Superior temporal gyrus (tissue), 1 donor: ENCODE results near the gene NRP1.

Experiments used
- DNase-seq: peaks from one replicate; pipeline ENCODE4 v3.0.0-alpha.2; 2016; ENCODE audit errors: extremely low spot score

NRP1 gene

DNA sequence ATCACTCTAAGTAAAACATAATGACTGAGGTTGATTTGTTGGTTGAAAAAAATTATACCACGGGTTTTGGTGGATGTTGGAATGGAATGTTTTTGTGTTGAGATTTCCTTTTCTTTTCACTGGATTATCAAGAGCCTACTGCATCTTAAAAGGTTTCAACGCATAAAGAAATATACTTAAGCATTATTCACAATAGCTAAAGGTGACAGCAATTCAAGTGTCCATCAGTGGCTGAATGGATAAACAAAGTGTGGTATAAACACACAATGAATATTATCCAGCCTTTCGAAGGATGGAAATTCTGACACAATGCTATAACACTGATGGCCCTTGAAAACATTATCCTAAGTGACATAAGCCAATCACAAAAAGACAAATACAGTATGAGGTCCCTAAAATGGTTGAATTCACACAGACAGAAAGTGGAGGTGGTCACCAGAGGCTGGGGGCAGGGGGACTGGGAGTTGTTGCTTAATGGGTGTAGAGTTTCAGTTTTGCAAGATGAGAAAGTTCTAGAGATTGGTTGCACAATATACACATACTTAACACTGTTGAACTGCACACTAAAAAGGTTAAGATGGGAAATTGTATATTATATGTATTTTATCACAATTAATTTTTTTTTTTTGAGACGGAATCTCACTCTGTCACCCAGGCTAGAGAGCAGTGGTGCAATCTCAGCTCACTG lies 122.3 kb downstream of the NRP1 start:
- no peak for DNase-seq

DNA sequence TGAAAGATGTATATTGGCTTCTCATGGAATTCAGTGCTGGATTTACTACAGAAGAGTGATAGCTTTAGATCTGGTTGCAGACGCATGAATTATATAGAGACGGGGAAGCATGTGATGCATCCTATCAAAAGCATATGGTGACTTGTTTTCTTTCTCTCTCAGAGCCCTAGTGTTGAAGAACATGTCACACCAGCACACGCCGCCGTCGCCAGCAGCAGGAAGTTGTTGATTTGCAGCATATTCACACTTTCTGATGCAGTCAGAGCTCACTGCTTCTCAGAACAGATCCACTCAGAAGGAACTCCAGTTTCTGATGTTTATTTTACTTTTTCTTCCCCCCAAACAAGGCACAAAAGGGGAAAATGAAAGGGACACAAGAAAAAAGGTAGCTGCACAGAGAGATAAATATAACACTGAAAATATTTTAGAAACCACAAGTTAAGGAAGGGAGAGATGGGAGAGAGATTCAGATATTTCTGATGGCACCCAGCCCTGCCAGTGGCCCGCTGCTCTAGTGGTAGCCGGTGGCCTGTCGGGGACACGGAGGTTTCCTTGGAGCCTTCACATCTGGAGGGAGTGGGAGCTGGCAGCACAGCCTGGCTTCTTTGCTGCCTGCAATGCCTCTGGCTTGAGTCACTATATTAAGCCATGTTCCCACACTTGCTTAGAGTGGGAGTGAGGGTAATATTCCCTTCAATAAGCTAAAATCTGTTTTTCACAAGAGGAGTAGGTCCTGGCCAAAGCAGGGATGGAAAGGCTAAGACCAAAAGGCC lies 123.2 kb downstream of the NRP1 start:
- peak; percentile 45 for DNase-seq

DNA sequence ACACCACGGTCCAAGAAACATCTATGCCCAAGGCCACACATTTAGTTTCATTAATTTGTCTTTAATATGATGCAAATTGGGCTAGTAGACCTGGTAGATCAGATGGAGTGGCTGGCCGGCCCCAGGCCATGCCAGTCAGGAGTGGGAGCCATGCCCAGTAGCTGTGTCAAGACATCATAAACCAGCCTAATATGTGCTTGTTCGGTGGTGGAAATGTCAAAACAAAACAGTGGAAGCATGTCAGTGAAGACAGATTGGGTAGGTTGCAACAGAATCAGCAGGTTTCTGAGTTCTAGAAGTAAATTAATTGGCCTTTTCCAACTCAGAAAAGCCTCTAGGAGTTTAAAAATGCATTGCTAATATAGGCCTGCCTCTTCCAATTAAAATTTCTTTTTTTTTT lies 124.7 kb downstream of the NRP1 start:
- no peak for DNase-seq

DNA sequence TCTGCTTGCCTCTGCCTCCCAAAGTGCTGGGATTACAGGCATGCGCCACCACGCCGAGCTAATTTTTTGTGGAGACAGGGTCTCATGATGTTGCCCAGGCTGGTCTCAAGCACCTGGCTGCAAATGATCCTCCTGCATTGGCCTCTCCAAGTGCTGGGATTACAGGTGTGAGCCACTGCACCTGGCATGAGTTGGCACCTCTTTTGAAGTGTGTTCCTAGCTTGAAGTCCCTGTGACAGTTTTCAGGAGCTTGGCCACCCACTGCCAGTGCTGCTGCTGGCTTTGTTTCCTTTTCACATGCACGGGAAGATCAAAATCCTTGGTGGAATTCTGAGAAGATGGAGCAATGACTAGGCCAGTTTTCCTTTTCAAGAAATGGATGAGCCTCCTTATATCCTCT lies 126.3 kb downstream of the NRP1 start:
- DNase-seq = no peak

DNA sequence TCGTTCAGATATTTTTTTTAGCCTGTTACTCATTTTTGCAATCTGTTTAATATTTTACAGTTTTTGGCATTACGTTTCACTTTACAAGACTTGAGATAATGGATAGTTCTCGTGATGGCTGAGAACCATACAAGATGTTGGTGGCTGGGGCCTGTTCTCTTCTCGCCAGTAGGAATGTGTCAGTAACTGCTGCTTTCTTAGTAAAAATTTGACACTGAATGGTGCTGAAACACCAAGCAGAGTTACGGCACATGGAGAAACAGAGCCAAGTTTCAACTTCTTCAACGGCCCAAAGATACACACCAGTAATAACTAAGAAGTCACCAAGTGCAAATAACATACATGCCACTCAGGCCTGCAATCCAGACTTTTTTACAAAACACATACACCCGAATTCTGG lies 130.4 kb downstream of the NRP1 start:
- no peak for DNase-seq

DNA sequence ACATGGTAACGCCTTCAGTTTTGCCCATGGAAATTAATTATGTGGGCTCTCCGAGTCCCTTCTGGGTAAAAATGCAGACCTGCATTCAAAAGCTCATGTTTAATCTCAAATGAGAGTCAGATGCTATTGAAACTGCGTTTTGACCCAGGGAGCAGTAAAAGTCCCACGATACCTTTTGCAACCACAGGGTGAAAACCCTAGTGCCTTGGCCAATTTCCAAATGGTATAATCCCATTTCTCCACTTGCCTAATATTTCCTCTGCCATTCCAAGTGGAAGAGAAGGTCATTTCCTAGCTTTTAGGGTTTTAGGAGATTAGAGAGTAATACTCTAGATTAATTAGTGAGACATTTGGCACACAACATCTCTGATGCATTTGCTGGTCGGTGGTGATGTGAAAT lies 132.5 kb downstream of the NRP1 start:
- no peak for DNase-seq

DNA sequence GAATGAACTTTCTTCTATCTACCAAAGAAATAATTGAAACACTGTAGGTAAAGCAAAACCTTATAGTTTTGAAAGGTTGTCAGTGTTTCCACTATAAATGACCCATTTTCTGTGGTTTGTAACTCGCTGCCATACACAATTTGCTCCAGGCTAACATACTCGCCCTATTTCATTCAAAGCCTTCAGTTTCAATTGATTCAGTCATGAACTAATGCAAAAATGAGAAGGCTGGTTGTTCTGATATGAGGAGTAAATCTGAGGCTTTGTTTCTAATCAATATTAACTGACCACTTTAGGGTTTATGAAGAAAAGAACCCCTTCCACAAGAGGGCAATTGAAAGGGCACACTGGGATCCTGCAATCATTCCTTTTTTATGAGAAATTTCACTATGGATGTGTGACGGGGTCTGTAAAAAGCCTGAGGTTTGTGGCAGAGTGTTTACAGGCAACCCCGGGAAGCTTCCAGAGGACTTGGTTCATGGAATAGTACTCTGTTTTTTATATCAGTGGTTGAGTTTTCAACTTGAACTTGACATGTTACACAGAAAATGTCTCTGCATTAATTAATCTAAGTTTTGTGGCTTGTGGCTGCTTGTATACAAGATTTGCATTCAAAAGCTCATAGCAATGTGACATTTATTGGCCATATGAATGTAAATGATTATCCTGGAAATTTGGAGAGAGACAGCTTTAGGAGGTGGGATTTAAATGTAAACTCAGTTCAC lies 133.2 kb downstream of the NRP1 start:
- no peak for DNase-seq

DNA sequence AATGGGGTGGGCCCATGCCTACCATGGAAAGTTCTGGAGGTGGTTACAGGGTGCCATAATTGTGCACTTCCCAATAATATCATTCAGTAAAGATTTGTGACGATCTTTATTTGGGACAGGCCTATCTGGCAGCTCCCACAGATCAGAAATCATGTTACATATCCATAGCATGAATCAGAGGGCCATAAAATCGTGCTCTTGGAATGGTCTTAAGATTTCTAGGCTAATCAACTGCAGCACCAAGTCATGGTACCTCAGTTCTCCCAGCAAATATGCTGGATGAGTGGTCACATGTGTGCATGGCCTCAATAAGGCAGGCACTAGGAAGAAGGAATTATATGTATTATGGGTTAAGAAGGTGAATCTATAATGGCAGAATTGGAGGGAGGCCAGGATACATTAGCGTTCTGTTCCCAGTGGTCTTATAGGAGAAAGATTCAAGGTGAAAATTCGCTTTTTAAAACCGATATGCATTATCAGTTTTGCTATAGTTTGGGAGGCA lies 134.7 kb downstream of the NRP1 start:
- no peak for DNase-seq

DNA sequence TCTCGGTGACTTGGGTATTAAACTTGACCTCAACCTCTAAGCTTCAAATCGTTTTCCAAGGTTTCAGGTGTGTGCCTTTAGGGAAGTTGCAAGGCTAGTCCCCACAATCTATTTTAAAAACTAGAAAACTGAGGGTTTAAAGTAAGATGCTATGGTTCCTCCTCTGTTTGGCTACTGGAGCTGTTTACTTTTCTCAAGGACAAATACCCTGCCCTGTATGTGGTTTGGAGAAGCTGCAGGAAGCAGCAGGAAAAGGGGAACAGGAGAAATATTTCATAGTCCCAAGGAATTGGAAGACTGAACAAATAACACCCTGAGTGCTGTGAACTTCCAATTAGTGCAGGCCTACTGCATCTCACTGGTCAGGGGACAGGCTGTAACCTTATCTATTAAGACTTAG lies 135.9 kb downstream of the NRP1 start:
- no peak for DNase-seq

DNA sequence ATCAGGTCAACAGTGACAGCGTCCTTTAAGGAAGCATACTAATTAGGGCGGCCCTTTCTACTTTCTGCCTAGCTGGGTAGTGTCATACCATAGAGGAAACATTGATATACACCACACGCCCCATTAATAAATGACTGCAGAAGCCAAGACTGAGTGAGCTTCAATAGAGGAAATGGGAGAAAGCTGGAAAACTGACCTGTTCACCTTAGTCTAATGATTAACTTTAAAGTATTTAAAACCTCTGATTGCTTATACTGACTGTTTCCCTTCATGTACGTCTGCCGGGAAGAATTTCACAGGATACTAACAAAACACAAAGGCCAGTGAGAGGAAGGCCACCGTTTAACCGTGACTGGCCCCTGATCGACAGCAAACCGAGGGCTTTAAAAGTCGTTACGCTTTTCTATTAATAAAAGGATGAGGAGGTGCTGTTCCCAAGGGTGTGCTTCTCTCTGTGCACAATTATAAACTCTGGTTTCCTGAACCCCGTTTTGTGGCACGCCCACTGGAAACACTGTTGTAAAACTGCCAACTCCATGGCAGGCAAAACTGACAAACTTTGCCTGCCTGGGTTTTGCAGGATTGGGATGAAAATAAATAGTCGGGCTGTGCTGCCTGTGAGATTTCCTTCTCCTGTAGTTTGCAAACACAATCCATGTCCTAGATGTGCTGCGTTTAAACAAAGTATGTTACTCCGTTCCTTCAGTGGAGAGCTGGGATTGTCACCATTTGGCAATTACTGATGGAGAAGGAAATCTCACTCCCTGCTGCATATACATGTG lies 137.6 kb downstream of the NRP1 start:
- DNase-seq = no peak

DNA sequence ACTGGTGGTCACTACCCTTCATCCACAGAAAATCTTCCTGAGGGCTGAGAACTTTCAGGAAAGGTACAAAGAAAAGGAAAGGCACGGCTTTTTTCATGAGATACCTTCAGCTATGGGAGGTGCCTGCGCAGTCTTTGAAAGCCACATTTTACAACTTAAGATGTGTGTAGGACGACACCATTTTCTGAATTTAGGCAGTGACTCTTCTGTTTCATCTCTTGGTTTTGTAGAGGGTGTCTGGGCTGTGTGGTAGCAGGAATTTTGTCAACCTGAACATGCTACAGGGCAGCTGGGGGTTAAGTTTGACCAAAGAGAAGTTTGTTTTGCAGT lies 138.1 kb downstream of the NRP1 start:
- DNase-seq = no peak

DNA sequence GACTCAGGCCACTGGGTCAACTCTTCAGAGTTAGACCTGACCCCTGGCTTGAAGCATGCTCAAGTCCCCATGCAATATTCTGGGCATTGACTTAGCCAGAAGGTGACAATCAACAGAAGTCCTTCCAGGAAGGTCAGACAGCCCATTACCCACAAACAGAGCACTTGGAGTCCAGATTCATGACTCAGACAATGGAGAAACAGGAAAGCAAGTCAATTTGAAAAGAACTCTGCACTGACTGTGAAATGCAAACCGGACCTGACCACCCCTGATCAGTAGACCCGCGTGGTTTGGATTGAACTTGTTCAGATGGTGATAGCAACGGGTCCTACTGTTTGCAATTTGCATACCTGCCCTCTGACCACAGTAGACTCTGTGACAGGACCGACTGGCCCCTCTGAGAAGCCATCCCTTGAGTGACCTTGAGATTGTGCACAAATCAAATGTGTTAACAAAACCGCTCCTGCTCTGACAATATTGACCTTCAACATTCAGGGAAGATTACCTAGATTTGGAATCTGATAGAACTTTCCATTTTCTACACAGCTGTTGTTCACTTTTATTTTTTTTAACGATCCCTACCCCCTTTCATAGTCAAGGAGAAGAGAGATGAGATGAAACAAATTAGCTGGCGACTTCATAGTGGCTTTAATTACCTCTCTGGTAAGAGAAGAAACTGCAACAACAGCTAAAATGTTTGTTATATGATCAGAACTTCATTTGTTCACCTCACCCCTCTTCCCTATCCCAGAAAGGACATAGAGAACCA lies 138.7 kb downstream of the NRP1 start:
- DNase-seq = no peak

DNA sequence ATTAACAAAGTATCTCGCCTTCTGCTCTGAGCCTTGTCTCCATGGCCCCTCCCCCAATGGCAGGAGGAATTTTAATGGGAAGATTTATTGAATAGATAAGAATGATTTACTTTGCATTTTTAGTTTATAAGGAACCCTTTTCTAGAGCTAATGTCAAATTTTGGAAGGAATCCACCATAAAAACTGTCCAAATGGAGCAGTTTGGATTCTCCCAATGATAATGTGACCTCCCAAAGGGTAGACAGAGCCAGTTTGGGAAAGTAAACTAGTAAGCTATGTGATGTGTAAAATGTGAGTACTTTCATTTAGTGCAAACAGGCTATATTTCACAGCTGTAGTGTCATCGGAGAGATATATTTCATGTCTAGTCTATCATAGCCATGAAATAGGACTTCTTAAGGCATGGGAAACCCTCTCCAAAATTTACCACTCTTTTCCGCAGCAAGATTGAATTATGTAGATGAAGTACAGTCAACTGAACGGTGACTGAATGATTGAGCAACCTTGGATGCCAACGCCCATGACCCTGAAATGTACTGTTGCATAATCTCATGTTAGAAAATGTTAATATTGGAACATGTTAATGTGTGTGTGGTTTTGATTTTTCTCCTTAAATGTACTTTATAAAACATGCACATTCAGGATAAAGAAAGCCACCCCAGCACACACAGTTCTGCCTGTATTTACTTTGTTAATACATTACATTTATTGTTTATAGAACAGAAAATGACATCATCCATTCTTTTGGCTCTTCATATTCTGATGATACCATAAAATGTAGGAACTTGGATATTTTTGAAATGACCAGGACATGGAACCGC lies 140.6 kb downstream of the NRP1 start:
- DNase-seq = no peak

DNA sequence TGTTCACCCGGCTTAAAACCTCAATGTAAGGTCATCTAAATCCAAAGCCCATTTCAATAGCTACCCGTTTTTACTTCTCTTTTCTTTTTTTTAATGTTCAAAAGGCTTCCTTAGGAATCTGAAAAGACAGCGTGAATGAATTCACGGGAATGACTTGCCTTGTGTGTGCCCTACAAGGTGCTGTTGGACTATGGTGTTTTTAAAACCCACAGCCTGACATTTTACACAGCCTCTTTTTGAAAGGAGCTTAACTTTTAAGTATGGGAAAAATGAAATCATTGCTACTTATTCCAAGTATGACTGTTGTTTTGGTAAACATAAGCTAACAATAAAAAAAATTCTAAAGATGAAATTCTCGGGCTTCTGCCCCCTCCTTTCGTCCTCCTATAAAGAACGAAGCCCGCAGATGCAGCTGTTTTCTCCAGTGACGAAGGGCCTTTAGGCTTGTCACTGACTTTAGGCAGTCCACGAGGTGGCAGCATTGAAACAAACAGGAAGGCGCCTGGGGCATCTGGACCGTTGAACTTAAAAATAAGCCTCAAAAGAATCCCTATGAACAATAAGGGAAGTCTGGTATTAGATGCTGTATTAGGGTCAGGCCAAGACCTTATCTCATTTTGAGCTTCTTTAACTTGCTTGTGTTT lies 141.3 kb downstream of the NRP1 start:
- peak; percentile 83 for DNase-seq

DNA sequence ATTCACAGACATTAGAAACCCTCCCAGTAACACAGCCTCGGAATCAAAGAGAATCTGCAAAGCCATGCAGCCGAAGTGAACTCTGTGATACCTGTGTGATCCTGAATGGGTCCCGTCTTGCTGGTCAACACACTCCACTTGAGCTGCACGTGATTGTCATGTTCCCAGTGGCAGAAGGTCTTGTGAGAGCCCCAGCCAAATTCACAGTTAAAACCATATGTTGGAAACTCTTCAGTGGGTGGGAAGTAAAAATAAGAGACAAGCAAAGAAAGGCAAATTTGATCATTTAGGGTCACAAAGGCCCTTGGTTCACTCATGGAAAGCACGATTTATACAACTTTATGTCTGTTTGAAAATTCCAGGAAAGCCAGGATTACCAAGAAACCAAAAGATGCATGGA lies 142.3 kb downstream of the NRP1 start:
- DNase-seq = no peak

DNA sequence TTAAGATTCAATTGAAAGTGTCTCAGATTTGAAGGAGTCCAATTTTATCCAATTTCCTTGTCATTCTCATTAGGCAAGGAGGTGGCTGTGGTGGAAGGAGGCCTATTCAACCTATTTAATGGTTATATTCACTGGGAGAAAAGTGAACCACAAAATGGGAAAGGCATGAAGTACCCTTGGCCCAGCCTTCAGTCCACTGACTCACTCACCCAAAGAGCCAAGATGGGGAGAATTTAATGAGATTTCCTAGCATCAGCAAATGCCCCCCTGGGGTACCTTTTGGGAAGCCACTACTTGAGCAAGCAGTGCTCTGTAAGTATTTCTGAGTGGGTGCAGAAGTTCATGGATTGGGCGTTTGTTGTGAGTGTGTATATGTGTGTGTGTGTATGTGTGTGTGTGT lies 144.1 kb downstream of the NRP1 start:
- no peak for DNase-seq

DNA sequence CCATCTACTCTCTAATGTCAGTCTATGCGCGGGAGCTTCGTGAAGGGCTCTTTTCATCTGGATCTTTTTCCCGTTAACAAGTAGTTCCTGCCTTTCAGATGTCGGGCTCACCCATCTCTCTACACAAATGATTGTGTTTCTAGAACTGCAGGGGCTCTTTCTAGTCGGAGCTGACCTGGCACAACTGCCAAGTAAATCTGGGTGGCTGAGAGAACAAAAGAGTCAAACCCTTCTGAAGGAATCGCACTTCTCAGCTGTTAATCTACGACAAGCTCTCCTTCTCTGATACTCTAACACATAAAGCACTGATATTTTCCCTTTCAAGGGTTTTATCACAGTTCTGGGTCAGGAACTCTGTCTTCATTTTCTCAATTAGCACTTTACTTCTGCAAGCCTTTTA lies 144.7 kb downstream of the NRP1 start:
- no peak for DNase-seq

DNA sequence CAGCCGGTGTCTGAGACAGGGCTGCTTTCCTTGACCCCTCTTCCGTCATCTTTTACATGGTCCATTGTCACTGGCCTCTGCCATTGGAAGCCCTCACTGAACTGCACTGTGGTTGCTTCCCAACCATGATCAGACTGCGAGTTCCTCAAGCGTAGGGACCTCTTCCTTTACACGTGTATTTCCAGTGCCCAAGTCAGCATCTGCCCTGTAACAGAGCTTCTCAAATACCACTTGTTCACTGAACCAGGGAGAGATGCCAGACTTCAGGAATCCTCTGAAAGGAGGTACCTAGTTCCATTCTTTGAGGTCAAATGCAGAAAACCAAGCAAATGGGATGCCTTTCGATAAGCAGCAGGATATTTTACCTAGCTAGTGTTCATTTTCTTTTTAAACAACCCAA lies 145.1 kb downstream of the NRP1 start:
- no peak for DNase-seq

DNA sequence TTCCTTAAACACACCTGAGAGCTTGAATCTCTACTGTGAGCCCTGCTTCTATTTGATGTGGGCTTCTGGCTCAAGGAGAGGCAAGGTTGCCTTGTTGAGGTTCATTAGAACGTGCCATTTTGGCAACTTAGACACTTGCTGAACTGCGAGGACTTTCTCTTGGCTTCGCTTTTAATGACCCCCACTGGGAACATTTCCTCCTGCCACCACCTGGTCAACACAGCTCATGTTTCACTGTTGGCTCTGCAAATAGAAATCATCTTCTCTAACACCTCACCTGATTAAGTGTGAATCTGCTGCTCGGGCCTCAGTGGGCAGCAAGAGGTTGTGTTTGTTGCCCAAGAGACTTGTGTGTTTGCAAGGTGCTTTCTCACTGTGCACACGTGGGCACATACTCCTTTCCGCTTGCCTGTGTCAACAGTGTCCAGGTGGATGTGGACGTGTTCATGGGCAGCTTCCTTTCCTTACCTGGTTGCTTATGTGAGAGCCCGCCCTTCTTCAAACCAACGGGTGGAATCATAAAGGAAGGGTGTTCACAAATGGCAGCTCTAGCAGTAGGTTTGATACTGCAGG lies 147.0 kb downstream of the NRP1 start:
- DNase-seq = no peak

DNA sequence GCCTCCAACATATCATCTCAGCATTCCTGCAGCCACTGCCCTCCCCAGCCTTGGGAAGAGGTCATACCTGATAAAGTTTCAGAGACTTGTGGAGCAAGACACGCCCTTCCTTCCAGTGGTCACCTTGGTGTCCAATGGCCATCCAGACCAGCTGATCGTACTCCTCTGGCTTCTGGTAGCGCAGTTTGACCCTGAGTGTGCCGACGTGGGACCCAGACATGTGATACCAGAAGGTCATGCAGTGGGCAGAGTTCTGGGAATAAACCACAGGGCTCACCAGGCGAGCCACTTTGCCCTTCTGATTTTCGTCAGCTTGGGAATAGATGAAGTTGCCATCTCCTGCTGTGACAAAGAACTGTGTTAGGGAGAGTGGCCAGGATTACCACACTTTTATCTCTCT lies 148.3 kb downstream of the NRP1 start:
- no peak for DNase-seq
